Mesenchymal stem cell (in vitro differentiated cells and primary cell): ENCODE results near the gene FCF1.
"Not testable (repeated sequence)": the region's sequence is repeated elsewhere in the genome, so short reads cannot be mapped to it uniquely, and the experiment has no call there.

Source experiments
- DNase-seq: peaks from one replicate; pipeline ENCODE4 v3.0.0-alpha.2; 2013
- H2AFZ ChIP-seq: one replicate; pipeline ENCODE4 v1.6.1; 2013; ENCODE audit warnings: low read depth, mild to moderate bottlenecking, control low read depth, inconsistent platforms, low read length, moderate library complexity
- H2AK5ac ChIP-seq: 2 replicates; pipeline ENCODE4 v1.6.1; 2013; ENCODE audit warnings: low read length, moderate library complexity, mild to moderate bottlenecking, inconsistent platforms; ENCODE audit not compliant: severe bottlenecking
- H2BK120ac ChIP-seq: one replicate; pipeline ENCODE4 v1.6.1; 2013; ENCODE audit warnings: low read depth, mild to moderate bottlenecking, inconsistent platforms, low read length, moderate library complexity
- H2BK12ac ChIP-seq, 2 experiments: one replicate each; pipeline ENCODE4 v1.6.1; 2013; ENCODE audit warnings: inconsistent platforms in 2 of 2, low read length in 2 of 2, mild to moderate bottlenecking in 2 of 2, moderate library complexity in 2 of 2, control low read depth in 1 of 2
- H2BK15ac ChIP-seq: one replicate; pipeline ENCODE4 v1.6.1; 2013; ENCODE audit warnings: mild to moderate bottlenecking, low read depth, inconsistent platforms; ENCODE audit not compliant: poor library complexity, severe bottlenecking
- H2BK5ac ChIP-seq: 2 replicates; pipeline ENCODE4 v1.6.1; 2013; ENCODE audit warnings: low read depth, mild to moderate bottlenecking, low read length, control low read depth, inconsistent platforms; ENCODE audit not compliant: poor library complexity, severe bottlenecking
- H3K14ac ChIP-seq, 2 experiments: one replicate each; pipeline ENCODE4 v1.6.1; 2013; ENCODE audit warnings: inconsistent platforms in 2 of 2, low read length in 2 of 2, control low read depth in 1 of 2, mild to moderate bottlenecking in 1 of 2, moderate library complexity in 1 of 2
- H3K18ac ChIP-seq, 2 experiments: one replicate each; pipeline ENCODE4 v1.6.1; 2013; ENCODE audit warnings: inconsistent platforms in 2 of 2, low read length in 2 of 2, control low read depth in 1 of 2, low read depth in 1 of 2, mild to moderate bottlenecking in 1 of 2
- H3K23ac ChIP-seq, 2 experiments: one replicate each; pipeline ENCODE4 v1.6.1; 2013; ENCODE audit warnings: inconsistent platforms in 2 of 2, low read length in 2 of 2, mild to moderate bottlenecking in 2 of 2, moderate library complexity in 2 of 2, control low read depth in 1 of 2
- H3K27ac ChIP-seq: 2 replicates; pipeline ENCODE4 v1.5.1; 2013; ENCODE audit warnings: mild to moderate bottlenecking, moderate library complexity, low read length, control low read depth, inconsistent platforms; ENCODE audit not compliant: poor library complexity, severe bottlenecking
- H3K27me3 ChIP-seq, 2 experiments: 2 replicates each; pipeline versions ENCODE4 v1.6.1 to v1.7.0; 2013; ENCODE audit warnings: low read length in 2 of 2, mild to moderate bottlenecking in 2 of 2, moderate library complexity in 2 of 2, control low read depth in 1 of 2, inconsistent platforms in 1 of 2; ENCODE audit not compliant: control insufficient read depth in 1 of 2, insufficient read depth in 1 of 2
- H3K36me3 ChIP-seq, 2 experiments: 2 replicates each; pipeline versions ENCODE4 v1.6.1 to v1.7.0; 2013; ENCODE audit warnings: low read length in 2 of 2, control low read depth in 1 of 2, inconsistent platforms in 1 of 2, low read depth in 1 of 2, mild to moderate bottlenecking in 1 of 2; ENCODE audit not compliant: insufficient read depth in 2 of 2, control insufficient read depth in 1 of 2
- H3K4ac ChIP-seq, 2 experiments: one replicate each; pipeline ENCODE4 v1.6.1; 2013; ENCODE audit warnings: inconsistent platforms in 2 of 2, low read length in 2 of 2, mild to moderate bottlenecking in 2 of 2, moderate library complexity in 2 of 2, control low read depth in 1 of 2, low read depth in 1 of 2
- H3K4me1 ChIP-seq: 2 replicates; pipeline ENCODE4 v1.6.1; 2013; ENCODE audit warnings: low read depth, low read length, control low read depth; ENCODE audit not compliant: control insufficient read depth, insufficient read depth
- H3K4me2 ChIP-seq: 2 replicates; pipeline ENCODE4 v1.6.1; 2013; ENCODE audit warnings: low read length, mild to moderate bottlenecking, inconsistent platforms; ENCODE audit not compliant: poor library complexity, severe bottlenecking
- H3K4me3 ChIP-seq, 2 experiments: 2 replicates each; pipeline versions ENCODE4 v1.5.1 to v1.7.0; 2013; ENCODE audit warnings: low read length in 2 of 2, mild to moderate bottlenecking in 2 of 2, control low read depth in 1 of 2, low read depth in 1 of 2; ENCODE audit not compliant: insufficient read depth in 1 of 2
- H3K79me1 ChIP-seq: replicated peaks from 2 replicates; pipeline ENCODE4 v1.6.1; 2013; ENCODE audit warnings: mild to moderate bottlenecking, control low read depth, low read length, inconsistent platforms; ENCODE audit not compliant: poor library complexity, severe bottlenecking
- H3K9ac ChIP-seq: 2 replicates; pipeline ENCODE4 v1.7.0; 2013; ENCODE audit warnings: mild to moderate bottlenecking, low read length, moderate library complexity
- H3K9me3 ChIP-seq: 2 replicates; pipeline ENCODE4 v1.7.0; 2013; ENCODE audit warnings: mild to moderate bottlenecking, low read length; ENCODE audit not compliant: control insufficient read depth
- H4K8ac ChIP-seq: one replicate; pipeline ENCODE4 v1.6.1; 2013; ENCODE audit warnings: inconsistent platforms, mild to moderate bottlenecking, low read length, moderate library complexity
- H4K91ac ChIP-seq: one replicate; pipeline ENCODE4 v1.6.1; 2013; ENCODE audit warnings: mild to moderate bottlenecking, low read length, inconsistent platforms
- WGBS: methylation state at CpG from one replicate; pipeline ENCODE4 v1.1.7; 2013; ENCODE audit warnings: mixed read lengths; 5-methylcytosine and 5-hydroxymethylcytosine counted together

FCF1 gene

GRCh38 chr14:74758505-74758904 is 45.6 kb downstream of the FCF1 start:
- H3K4ac ChIP-seq, H2AFZ ChIP-seq, H2BK15ac ChIP-seq, H3K4me3 ChIP-seq, H4K91ac ChIP-seq, H3K14ac ChIP-seq, DNase-seq, H2AK5ac ChIP-seq, H3K4me2 ChIP-seq, H3K27ac ChIP-seq, H3K79me1 ChIP-seq, H3K9ac ChIP-seq, H2BK12ac ChIP-seq, H3K4me1 ChIP-seq, H3K23ac ChIP-seq, H2BK5ac ChIP-seq, H2BK120ac ChIP-seq, H3K27me3 ChIP-seq, H4K8ac ChIP-seq, H3K18ac ChIP-seq, H3K36me3 ChIP-seq, H3K9me3 ChIP-seq: not testable (repeated sequence)
- 100% methylated on average over 1 of the region's 5 CpGs for WGBS

- Histone ChIP-seq H2BK120ac (no peak within 1 kb of the TSS), H3K14ac (peak within 1 kb of the TSS in 1 of 2 experiments; percentile 99), H3K36me3 (peaks cover 0 to 3% of the 10 kb centered on the region in 2 experiments), H3K9ac (peak within 1 kb of the TSS; percentile 90), H3K4me3 (peak within 1 kb of the TSS; percentile 77 to 92), H2AK5ac (no peak within 1 kb of the TSS), H3K9me3 (no peaks in the 10 kb centered on the region), H2BK12ac (peak within 1 kb of the TSS in 1 of 2 experiments; percentile 19), H3K27me3 (no peaks in the 10 kb centered on the region), H3K4me1 (peaks cover 3% of the 10 kb centered on the region), H3K4ac (peak within 1 kb of the TSS; percentile 82 to 99), H4K8ac (peak within 1 kb of the TSS; percentile 97), H3K4me2 (peak within 1 kb of the TSS; percentile 94), H3K79me1 (peaks cover 1% of the 10 kb centered on the region), H2AFZ (peak within 1 kb of the TSS; percentile 98), H3K23ac (peak within 1 kb of the TSS in 1 of 2 experiments; percentile 89), H2BK15ac (peak within 1 kb of the TSS; percentile 86), H3K18ac (peak within 1 kb of the TSS; percentile 95 to 98), H4K91ac (peak within 1 kb of the TSS; percentile 74), H2BK5ac (peak within 1 kb of the TSS; percentile 1), H3K27ac (no peak within 1 kb of the TSS)
- peak; percentile 97 for DNase-seq
- WGBS: under 1% methylated on average over 75 of the region's 76 CpGs
These were observed 50.2 kb downstream of the FCF1 start, which contains the start of gene YLPM1 for GRCh38 chr14:74762917-74763802. YLPM1 (plus strand) TSS chr14:74763316; CDS start chr14:74763490, 174 bp downstream.

- Histone ChIP-seq H3K23ac (peak overlapping the region in 1 of 2 experiments; percentile 89), H3K9ac (peak overlapping the region; percentile 90), H3K14ac (peak overlapping the region in 1 of 2 experiments; percentile 99), H2BK5ac (no peak overlapping the region), H4K8ac (peak overlapping the region; percentile 4), H2AFZ (no peak overlapping the region), H3K9me3 (no peaks in the 10 kb centered on the region), H4K91ac (peak overlapping the region; percentile 37), H3K27ac (no peak overlapping the region), H2BK15ac (peak overlapping the region; percentile 86), H3K4me2 (peak overlapping the region; percentile 94), H3K4me3 (peak overlapping the region; percentile 77 to 92), H3K4me1 (peaks cover 3% of the 10 kb centered on the region), H3K36me3 (peaks cover 0 to 3% of the 10 kb centered on the region in 2 experiments), H2BK120ac (no peak overlapping the region), H3K27me3 (no peaks in the 10 kb centered on the region), H3K4ac (peak overlapping the region; percentile 82 to 99), H2BK12ac (peak overlapping the region in 1 of 2 experiments; percentile 10), H2AK5ac (no peak overlapping the region), H3K79me1 (peaks cover 1% of the 10 kb centered on the region), H3K18ac (peak overlapping the region; percentile 95 to 98)
- DNase-seq: peak; percentile 42
- WGBS: 1% methylated on average over 18 of the region's 19 CpGs
These were observed 51.0 kb downstream of the FCF1 start for GRCh38 chr14:74763803-74764531.

GRCh38 chr14:74765721-74766120 is 52.8 kb downstream of the FCF1 start:
- peak overlapping the region; percentile 50 for H3K4me2 ChIP-seq
- peak overlapping the region; percentile 90 for H3K9ac ChIP-seq
- H3K36me3 ChIP-seq: peaks cover 0 to 3% of the 10 kb centered on the region in 2 experiments
- no peak overlapping the region for H3K4ac ChIP-seq
- H3K27me3 ChIP-seq: no peaks in the 10 kb centered on the region
- H3K4me1 ChIP-seq: peaks cover 3% of the 10 kb centered on the region
- H2BK120ac ChIP-seq: no peak overlapping the region
- no peak overlapping the region for H3K14ac ChIP-seq
- H3K4me3 ChIP-seq: peak overlapping the region in 1 of 2 experiments; percentile 92
- no peak overlapping the region for H4K8ac ChIP-seq
- no peak overlapping the region for H2AFZ ChIP-seq
- no peak overlapping the region for H2AK5ac ChIP-seq
- no peak overlapping the region for H3K27ac ChIP-seq
- no peak overlapping the region for H3K18ac ChIP-seq
- no peak overlapping the region for H2BK12ac ChIP-seq
- no peak overlapping the region for H3K23ac ChIP-seq
- peaks cover 1% of the 10 kb centered on the region for H3K79me1 ChIP-seq
- no peaks in the 10 kb centered on the region for H3K9me3 ChIP-seq
- H4K91ac ChIP-seq: no peak overlapping the region
- no peak for DNase-seq
- no peak overlapping the region for H2BK15ac ChIP-seq
- H2BK5ac ChIP-seq: no peak overlapping the region
